GDM1 (cell line): ENCODE measurements around the gene SUMO1.
A peak's percentile ranks its signal among the peaks of the same experiment; 100 is the strongest.

Experiments used
- DNase-seq: peaks from one replicate; lab custom pipeline; 2025; lab: John Stamatoyannopoulos, UW

The SUMO1 gene

DNA sequence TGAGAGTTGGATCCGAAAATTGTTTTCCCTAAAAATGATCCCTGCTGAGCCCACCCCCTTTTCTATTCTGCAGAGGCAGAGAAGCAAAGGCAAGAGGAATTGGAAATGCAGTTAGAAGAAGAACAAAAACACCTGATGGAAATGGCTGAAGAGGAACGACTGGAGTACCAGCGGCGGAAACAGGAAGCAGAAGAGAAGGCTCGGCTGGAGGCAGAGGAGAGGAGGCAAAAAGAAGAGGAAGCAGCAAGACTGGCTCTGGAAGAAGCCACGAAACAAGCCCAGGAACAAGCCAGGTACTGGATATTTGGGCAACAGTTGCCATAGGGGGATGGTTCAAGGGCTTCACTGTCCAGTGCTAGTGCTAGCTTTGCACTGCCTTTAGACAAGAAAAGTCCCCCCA is 41.7 kb downstream of the SUMO1 start:
- DNase-seq, result no peak

DNA sequence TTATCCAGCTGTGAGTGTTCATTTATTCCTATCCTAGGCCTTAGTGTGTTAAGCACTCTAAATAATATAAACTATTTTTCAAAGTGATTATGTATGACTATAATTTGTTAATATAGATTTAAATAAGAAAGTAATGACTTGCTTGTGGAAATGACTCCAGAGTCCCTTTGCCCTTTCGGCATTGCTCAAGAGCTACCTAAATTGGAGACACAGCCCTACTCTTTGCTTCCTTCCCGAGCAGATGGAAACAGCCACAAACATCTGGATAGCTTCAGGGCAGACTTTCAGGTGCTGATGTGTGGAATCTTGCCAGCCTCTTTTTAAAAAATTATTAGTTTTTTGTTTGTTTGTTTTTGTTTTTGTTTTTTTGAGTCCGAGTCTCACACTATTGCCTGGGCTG is 44.0 kb downstream of the SUMO1 start:
- DNase-seq, result no peak

DNA sequence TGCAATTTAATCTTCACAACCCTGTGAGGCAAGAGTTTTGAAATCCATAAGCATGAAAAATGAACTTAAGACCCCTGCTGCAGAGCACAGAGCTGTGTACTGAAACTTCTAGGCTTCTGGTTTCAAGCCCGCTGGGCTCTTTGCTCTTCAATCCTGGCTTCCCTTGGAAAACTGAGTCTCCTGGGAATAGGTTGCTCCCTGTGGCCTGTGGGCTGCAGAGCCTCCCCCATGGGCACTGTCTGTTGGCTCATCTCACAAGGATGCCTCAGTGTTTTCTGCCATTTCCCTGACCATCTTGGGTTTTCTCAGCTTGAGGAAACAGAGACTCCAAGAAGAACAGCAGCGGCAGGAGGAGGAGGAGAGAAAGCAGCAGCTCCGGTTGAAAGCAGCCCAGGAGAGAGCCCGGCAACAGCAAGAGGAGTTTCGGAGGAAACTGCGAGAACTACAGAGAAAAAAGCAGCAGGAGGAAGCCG is 44.5 kb downstream of the SUMO1 start:
- DNase-seq, result no peak

- DNase-seq, result no peak
These were observed 45.1 kb downstream of the SUMO1 start for GRCh38 chr2:202193305-202193704.

- DNase-seq, result no peak
These were observed 50.8 kb downstream of the SUMO1 start for GRCh38 chr2:202187570-202187969.

DNA sequence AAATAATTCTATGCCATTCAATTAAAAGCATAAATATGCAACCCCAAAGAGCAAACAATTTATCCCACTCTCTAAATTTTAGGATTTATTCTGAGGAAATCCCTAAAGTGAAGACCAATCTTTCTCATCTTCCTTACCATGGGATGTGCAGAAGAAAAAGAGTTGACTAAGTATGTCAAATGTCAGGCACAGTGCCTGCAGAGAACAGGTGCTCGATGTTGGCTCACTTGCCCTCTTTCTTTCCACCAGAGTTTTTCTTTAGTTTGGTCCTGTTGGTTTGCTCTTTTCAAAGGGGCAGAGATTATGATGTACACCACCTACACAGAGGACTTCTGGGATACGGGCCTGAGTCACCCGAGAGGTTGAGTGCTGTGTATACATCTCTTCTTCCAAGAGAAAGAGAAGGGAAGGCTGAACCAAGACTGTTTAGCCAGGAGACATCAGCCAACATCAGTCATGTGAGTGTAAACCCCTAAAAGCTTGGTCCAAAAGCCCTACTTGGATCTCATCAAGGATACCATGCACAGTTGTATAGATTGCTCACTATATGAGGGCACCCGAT is 51.7 kb downstream of the SUMO1 start:
- DNase-seq, result no peak

DNA sequence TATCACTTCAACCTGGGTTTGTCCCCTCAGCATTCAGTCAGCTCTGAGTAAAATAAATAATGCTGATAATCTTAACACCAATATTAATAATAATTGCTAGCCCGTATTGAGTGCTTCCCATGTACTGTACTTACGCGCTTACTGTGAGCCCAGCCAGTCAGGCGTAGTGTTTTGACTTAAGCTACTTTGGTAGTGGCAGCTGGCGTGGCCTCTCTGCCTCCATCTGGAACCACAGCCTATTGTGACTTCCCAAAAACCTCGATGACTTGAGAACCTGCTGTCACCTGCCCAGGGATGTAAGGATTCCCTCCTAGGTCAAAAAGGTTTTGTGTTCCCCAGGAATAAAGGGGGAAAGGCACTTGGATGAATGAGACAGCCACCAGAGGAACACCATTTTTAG is 53.2 kb downstream of the SUMO1 start:
- no peak for DNase-seq

DNA sequence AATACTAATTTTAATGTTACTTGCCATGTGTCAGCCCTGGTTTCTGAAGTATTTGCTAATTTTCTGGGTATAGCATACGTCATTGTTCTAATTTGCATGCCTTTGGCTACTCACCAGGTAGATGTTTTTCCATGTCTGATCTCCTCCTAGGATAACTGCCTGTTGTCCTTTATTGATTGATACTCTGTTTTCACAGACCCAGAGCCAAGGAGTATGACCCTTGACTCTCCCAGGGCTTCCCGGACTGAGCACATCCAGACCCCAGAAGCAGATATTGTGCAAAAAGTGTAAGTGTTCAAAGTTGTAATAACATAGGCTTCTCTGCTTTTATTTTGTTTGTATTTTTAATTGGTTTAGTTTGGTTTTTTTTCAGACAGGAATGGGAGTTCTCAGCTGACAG is 53.8 kb downstream of the SUMO1 start:
- no peak for DNase-seq

- DNase-seq, result peak; percentile 38
These were observed 59.9 kb downstream of the SUMO1 start for GRCh38 chr2:202178346-202178958.

DNA sequence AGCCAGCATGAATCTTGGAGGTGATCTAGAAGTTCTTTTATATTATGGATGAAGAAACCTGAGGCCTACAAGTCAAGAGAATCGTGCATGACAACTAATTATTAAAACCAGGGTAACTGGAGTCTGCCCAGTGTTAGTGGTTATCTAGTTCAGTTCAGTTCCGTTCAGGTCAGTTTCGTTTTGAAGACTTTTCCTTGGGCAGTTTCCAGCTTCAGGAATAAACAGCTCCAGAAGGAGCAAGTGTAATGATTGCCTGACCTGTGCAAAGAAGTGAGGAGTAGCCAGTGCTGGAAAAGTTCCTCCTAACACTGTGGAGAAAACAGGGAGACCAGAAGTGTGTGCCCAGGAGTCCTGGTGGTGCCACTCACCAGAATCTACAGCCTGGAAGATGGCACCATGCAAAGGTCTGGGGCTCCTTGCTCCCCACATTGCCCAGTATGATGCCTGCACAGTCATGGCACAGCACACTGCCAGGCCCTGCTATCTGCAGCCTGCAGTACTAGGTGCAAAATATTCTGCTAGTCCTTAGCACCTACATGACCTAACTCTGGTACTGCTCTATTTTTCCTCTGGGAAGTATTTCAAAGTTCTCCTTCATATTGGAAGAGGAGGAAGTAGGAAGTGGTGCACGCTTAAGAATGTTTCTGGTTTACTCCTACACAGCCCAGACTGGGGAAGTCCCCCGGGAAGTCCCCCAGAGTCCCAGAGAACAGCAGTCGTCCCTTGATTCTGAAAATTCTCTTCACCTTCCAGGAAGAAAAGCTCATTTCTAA is 65.8 kb downstream of the SUMO1 start:
- DNase-seq, result no peak

DNA sequence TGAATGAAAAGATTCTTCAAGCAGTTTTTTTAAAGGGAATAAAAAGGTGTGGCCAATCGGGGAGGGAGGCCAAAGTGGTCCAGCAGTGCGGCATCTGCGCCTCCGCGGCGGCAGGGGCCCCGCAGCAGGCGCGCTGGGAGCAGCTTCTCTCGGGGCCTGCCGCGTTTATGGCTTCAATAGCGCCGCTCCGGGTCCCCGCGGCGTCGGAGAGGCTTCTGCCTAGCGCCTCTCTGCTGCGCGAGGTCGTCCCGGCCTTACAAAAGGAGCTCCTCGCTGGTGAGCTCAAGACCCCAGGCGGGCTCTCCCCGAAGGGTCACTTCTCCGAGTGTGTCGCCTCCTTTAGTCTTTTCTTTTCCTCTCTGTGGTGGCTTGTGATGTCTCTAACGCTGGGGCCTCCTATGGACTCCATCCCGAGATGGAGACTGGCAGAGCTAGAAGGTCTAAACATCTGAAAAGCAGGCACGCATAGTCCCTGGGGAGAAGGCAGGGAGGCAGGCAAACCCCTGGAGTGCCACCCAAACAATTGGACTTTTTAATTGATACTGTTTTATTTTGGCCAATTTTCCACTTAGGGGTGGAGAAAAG is 67.1 kb downstream of the SUMO1 start:
- no peak for DNase-seq

- DNase-seq, result no peak
These were observed 68.5 kb downstream of the SUMO1 start for GRCh38 chr2:202169832-202170424.

DNA sequence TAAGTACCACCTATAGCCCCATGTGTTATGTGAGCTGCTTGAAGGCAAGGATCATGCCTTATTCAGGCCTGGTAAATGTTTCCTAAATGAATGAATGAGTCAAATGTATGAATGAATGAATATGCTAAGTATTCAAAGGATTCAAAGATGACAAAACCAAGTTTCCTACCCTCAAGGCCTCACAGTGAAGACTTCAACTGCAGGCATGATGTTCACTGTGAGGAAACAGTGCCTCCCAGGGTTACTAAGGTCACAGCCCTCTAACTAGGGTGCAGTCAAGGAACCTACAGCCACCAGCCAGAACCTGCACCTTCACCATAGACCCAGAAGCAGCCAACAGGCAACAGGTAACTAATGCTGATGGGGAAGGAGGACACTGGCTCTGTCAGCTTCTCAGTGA is 69.3 kb downstream of the SUMO1 start:
- DNase-seq, result no peak

GRCh38 chr2:202165945-202166344 is 72.5 kb downstream of the SUMO1 start:
- DNase-seq, result no peak

DNA sequence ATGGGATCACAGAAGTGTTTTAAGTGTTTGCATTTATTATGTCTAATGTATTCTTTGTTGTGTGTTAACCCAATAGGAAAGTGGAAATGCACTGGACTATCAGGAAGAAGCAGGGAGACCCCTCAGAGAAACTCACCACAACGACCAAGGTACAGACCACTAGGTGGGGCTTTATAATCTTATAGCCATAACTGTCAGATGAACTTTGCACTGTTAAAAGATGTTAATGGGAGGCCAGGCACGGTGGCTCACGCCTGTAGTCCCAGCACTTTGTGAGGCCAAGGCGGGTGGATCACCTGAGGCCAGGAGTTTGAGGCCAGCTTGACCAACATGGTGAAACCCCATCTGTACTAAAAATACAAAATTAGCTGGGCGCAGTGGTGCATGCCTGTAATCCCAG is 73.2 kb downstream of the SUMO1 start:
- DNase-seq, result no peak

DNA sequence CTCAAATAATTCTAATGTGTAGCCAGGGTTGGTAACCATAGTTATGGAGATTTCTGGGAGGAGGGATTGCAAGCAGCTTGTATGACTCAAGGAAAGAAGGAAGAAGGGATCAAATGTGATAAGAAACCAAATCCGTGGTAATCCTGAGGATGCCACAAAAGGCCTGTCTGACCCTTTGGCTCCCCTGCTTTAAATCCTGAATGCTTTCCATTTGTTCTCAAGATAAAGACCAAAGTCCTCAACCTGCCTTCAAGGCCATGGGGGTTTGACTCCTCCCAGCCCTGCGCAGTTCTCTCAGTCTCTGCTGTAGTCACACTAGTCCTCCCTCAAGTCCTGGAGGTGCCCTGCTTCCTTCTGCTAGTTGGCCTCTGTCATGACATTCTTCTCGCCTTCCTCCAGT is 74.0 kb downstream of the SUMO1 start:
- DNase-seq, result no peak

GRCh38 chr2:202161151-202161835 is 77.1 kb downstream of the SUMO1 start:
- peak; percentile 62 for DNase-seq

GRCh38 chr2:202158796-202159195 is 79.6 kb downstream of the SUMO1 start:
- DNase-seq, result no peak

GRCh38 chr2:202157211-202157990 is 81.0 kb downstream of the SUMO1 start:
- no peak for DNase-seq
